ENCODE results near the gene HIF1A.
A peak's percentile ranks its signal among the peaks of the same experiment; 100 is the strongest.
"Not testable (repeated sequence)": the region's sequence is repeated elsewhere in the genome, so short reads cannot be mapped to it uniquely, and the experiment has no call there.

HIF1A gene

GRCh38 chr14:61749867-61750266, 54.6 kb downstream of the HIF1A start:
- DNase-seq: no peak

GRCh38 chr14:61750708-61751474, 55.6 kb downstream of the HIF1A start:
- DNase-seq: peak; percentile 59

GRCh38 chr14:61751475-61751989, 56.2 kb downstream of the HIF1A start:
- DNase-seq: no peak

GRCh38 chr14:61752626-61753025, 57.3 kb downstream of the HIF1A start:
- DNase-seq: no peak

- DNase-seq: no peak
These were observed 58.3 kb downstream of the HIF1A start for GRCh38 chr14:61753631-61754030.

GRCh38 chr14:61754627-61755381, 59.5 kb downstream of the HIF1A start:
- no peak for DNase-seq

GRCh38 chr14:61755382-61755742, 60.0 kb downstream of the HIF1A start:
- DNase-seq: not testable (repeated sequence)

GRCh38 chr14:61756135-61756534, 60.8 kb downstream of the HIF1A start:
- DNase-seq: no peak

GRCh38 chr14:61759878-61760277, 64.6 kb downstream of the HIF1A start:
- no peak for DNase-seq

- DNase-seq: no peak
These were observed 66.2 kb downstream of the HIF1A start for GRCh38 chr14:61761557-61761956.

- peak; percentile 95 for DNase-seq
These were observed 66.9 kb downstream of the HIF1A start, which contains the start of gene SNAPC1 for GRCh38 chr14:61761959-61762786. TSS of gene SNAPC1 (plus strand) at chr14:61762420. CDS start at chr14:61762461, 41 bp downstream.

GRCh38 chr14:61764342-61765122, 69.2 kb downstream of the HIF1A start:
- no peak for DNase-seq

- no peak for DNase-seq
These were observed 70.1 kb downstream of the HIF1A start for GRCh38 chr14:61765225-61765943.

GRCh38 chr14:61766151-61766550, 70.8 kb downstream of the HIF1A start:
- no peak for DNase-seq

GRCh38 chr14:61768240-61768639, 72.9 kb downstream of the HIF1A start:
- DNase-seq: no peak

GRCh38 chr14:61769893-61770292, 74.6 kb downstream of the HIF1A start:
- DNase-seq: no peak

GRCh38 chr14:61774861-61775260, 79.5 kb downstream of the HIF1A start:
- no peak for DNase-seq

- DNase-seq: no peak
These were observed 84.8 kb downstream of the HIF1A start for GRCh38 chr14:61780125-61780524.

- no peak for DNase-seq
These were observed 102.0 kb downstream of the HIF1A start for GRCh38 chr14:61797309-61797708.
